ENCODE measurements around the gene CD6. TPM values are rescaled to one million over a fixed set of nuclear protein-coding genes. Genes with fewer than 3 reads are reported as not detected.

The CD6 gene
- total and polyA plus RNA-seq, 2 of the 8 experiments (the other 6 are each of a cell fraction or from before 2014, with no cell fraction given): 0.03 TPM; not detected in 1

DNA sequence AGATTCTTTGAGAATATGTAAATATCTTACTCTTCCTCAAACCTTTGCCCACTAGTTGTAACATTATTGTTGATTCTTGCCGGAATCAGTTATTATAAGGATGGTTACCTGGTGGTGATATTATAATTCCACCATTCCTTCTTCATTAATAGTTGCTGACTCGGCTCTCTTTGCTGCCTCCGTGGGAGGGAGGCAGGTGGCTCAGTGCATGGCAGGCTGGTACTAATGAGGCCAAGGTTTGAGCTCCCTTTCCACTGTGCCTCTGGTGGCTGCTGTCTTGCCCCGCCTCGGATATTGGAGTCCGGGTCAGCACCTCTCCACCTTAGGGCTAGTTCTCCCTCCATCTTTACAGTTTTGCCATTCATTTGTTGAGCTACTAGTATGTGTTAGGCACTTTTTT, 12.7 kb downstream of the CD6 start:
- WGBS, 2 experiments (ENCODE audit: extremely low coverage in 1 of 2, insufficient coverage in 1 of 2, insufficient read length in 1 of 2, insufficient replicate concordance in 2 of 2, low coverage in 1 of 2, low lambda C conversion rate in 2 of 2, missing lambda C conversion rate in 1 of 2): 69% methylated on average over 6 of the region's 6 CpGs; no CpG with 5 or more reads in 1 of the 2 experiments
- no peak for FAIRE-seq
- H4K5ac ChIP-seq (ENCODE audit: insufficient read length, low read depth, low read length): no peak overlapping the region

More for the DNA sequence above, 12.7 kb downstream of the CD6 start:
- H2BK120ac ChIP-seq (replicated peaks; ENCODE audit: low read depth, low read length): no peak overlapping the region
- no peak overlapping the region for H4K8ac ChIP-seq (ENCODE audit: extremely low read depth, insufficient read depth, low read length)
- H3K36me3 ChIP-seq (ENCODE audit: control insufficient read depth in 2 of 4, insufficient read depth in 4 of 4, low read length in 3 of 4): no peaks in the 10 kb centered on the region
- H2BK5ac ChIP-seq (ENCODE audit: low read depth, low read length): no peak overlapping the region
- ChIA-PET CTCF (ENCODE audit: partially characterized antibody) (interaction anchor here (1.2 to 1.6 kb wide), 2 partner anchors 14 to 56 kb away, joined by 3 to 5 read pairs; no protein-coding TSS in a partner anchor), POLR2A (ENCODE audit: partially characterized antibody) (interaction anchor here (1.2 kb wide), 1 partner anchor 29 kb away, joined by 3 read pairs; no protein-coding TSS in a partner anchor)
- H3K9me3 ChIP-seq (ENCODE audit: insufficient read depth in 2 of 2, low read depth in 1 of 2, low read length in 1 of 2): no peaks in the 10 kb centered on the region
- H3K4ac ChIP-seq (replicated peaks; ENCODE audit: insufficient read length, low read depth, low read length): no peak overlapping the region
- no peaks in the 10 kb centered on the region for H3K79me1 ChIP-seq (ENCODE audit: low read depth, low read length)
- no peak overlapping the region for H2AK5ac ChIP-seq (ENCODE audit: low read depth, low read length)
- H3K14ac ChIP-seq (ENCODE audit: insufficient read length): no peak overlapping the region
- H3K4me3 ChIP-seq (ENCODE audit: extremely low read depth in 1 of 4, insufficient read depth in 2 of 4, low read depth in 3 of 4, low read length in 4 of 4): no peak overlapping the region
- H4K91ac ChIP-seq (replicated peaks; ENCODE audit: insufficient read length, low read length): no peak overlapping the region
- no peak overlapping the region for H3K18ac ChIP-seq (ENCODE audit: extremely low read depth, low read length)
- H3K23ac ChIP-seq (ENCODE audit: insufficient read length): no peak overlapping the region
- H3K4me1 ChIP-seq (replicated peaks in 1 of 4; ENCODE audit: control insufficient read depth in 3 of 4, insufficient read depth in 4 of 4, low read length in 3 of 4): no peaks in the 10 kb centered on the region
- H3K9ac ChIP-seq (replicated peaks in 1 of 4; ENCODE audit: extremely low read depth in 1 of 4, low read depth in 3 of 4, low read length in 3 of 4): no peak overlapping the region
- no peaks in the 10 kb centered on the region for H3K79me2 ChIP-seq (ENCODE audit: control insufficient read depth in 1 of 2, insufficient read depth in 2 of 2, low read length in 2 of 2)
- H3K27ac ChIP-seq (ENCODE audit: low read depth, low read length): no peak overlapping the region
- H3K4me2 ChIP-seq (ENCODE audit: insufficient read depth in 1 of 2, low read depth in 2 of 2, low read length in 2 of 2): no peak overlapping the region
- no peak overlapping the region for H2BK20ac ChIP-seq (ENCODE audit: low read length)
- H2BK12ac ChIP-seq (ENCODE audit: low read depth, low read length): no peak overlapping the region
- no peak overlapping the region for H2AFZ ChIP-seq (ENCODE audit: low read length)
- H2BK15ac ChIP-seq (ENCODE audit: low read length): no peak overlapping the region
- H4K20me1 ChIP-seq (replicated peaks in 1 of 2; ENCODE audit: control insufficient read depth in 1 of 2, insufficient read depth in 2 of 2, low read length in 2 of 2): no peaks in the 10 kb centered on the region
- H3K23me2 ChIP-seq (ENCODE audit: low read depth, low read length): peaks cover 2% of the 10 kb centered on the region; the same call in 1 of the 2 replicates
- no peaks in the 10 kb centered on the region; a peak in 1 of 7 replicates for H3K27me3 ChIP-seq (replicated peaks in 1 of 4; ENCODE audit: control insufficient read depth in 3 of 4, extremely low read depth in 1 of 4, insufficient read depth in 3 of 4, low read length in 3 of 4)
- DNase-seq (ENCODE audit: low read depth in 1 of 2, low spot score in 2 of 2): no peak
- H3K56ac ChIP-seq (replicated peaks; ENCODE audit: insufficient read length, low read depth, low read length): no peak overlapping the region
- no peak for TF ChIP-seq GABPA (IDR thresholded peaks at IDR 0.05; ENCODE audit: borderline replicate concordance, insufficient read depth, low read length)
- TF ChIP-seq SP2 (IDR thresholded peaks at IDR 0.05; ENCODE audit: low read length): no peak
- TF ChIP-seq MAFK (IDR thresholded peaks at IDR 0.05; ENCODE audit: low read depth, low read length): peak; percentile 51; the same call in 1 of the 2 replicates

All from H1 (cell line).